K562 (cell line): ENCODE data around the gene COL4A2.

Source experiments
- BHLHE40 ChIP-seq: IDR thresholded peaks from 2 replicates; pipeline ENCODE4 v1.6.1; 2011; ENCODE audit warnings: low read length, improper control_type of control experiment
- EZH2 ChIP-seq: IDR thresholded peaks from 2 replicates; pipeline ENCODE4 v1.6.1; 2012; ENCODE audit warnings: low read depth, mild to moderate bottlenecking, inconsistent platforms, low read length, borderline replicate concordance
- MECOM ChIP-seq: fragments of 250-450 bp; sonication (Bioruptor Pico); IDR thresholded peaks from 2 replicates; pipeline ENCODE4 v1.8.0; 2022; ENCODE audit warnings: inconsistent platforms
- NFIC ChIP-seq: fragments of 450-650 bp; IDR thresholded peaks from 2 replicates; pipeline ENCODE4 v1.6.1; 2017; ENCODE audit warnings: mild to moderate bottlenecking, inconsistent platforms
- POLR2AphosphoS5 ChIP-seq: IDR thresholded peaks from 2 replicates; pipeline ENCODE4 v1.6.1; 2011; ENCODE audit warnings: mild to moderate bottlenecking, low read depth, low read length, moderate library complexity; ENCODE audit not compliant: control insufficient read depth, insufficient read depth
- POU5F1 ChIP-seq: fragments of 150-350 bp; IDR thresholded peaks from 2 replicates; pipeline ENCODE4 v1.6.1; 2014; ENCODE audit warnings: borderline replicate concordance, low read length, low read depth, mild to moderate bottlenecking; ENCODE audit not compliant: partially characterized antibody
- SREBF1 ChIP-seq: fragments of 150-350 bp; IDR thresholded peaks from 2 replicates; pipeline ENCODE4 v1.6.1; 2014; ENCODE audit warnings: antibody characterized with exemption, low read depth, low read length, borderline replicate concordance
- TF ChIP-seq, protein P1 (sequence below), 3 experiments: IDR thresholded peaks in 2 of 3; conservative IDR thresholded peaks in 1 of 3; 2 replicates each; pipeline ENCODE4 v1.5.1; 2011 to 2012; ENCODE audit warnings: low read length in 3 of 3, mild to moderate bottlenecking in 3 of 3, control low read depth in 2 of 3, improper control_type of control experiment in 1 of 3, inconsistent platforms in 1 of 3, low read depth in 1 of 3, mixed read lengths in 1 of 3, moderate library complexity in 1 of 3; ENCODE audit not compliant: insufficient read depth in 2 of 3
- TF ChIP-seq, protein P2 (sequence below), 2 experiments: fragments of 450-650 bp; formaldehyde crosslinking in 1 of 2; IDR thresholded peaks; 2 replicates each; pipeline versions ENCODE4 v1.4.0 to v1.6.1; 2014 to 2020; ENCODE audit warnings: mild to moderate bottlenecking in 2 of 2, borderline replicate concordance in 1 of 2, low read depth in 1 of 2

DNA sequence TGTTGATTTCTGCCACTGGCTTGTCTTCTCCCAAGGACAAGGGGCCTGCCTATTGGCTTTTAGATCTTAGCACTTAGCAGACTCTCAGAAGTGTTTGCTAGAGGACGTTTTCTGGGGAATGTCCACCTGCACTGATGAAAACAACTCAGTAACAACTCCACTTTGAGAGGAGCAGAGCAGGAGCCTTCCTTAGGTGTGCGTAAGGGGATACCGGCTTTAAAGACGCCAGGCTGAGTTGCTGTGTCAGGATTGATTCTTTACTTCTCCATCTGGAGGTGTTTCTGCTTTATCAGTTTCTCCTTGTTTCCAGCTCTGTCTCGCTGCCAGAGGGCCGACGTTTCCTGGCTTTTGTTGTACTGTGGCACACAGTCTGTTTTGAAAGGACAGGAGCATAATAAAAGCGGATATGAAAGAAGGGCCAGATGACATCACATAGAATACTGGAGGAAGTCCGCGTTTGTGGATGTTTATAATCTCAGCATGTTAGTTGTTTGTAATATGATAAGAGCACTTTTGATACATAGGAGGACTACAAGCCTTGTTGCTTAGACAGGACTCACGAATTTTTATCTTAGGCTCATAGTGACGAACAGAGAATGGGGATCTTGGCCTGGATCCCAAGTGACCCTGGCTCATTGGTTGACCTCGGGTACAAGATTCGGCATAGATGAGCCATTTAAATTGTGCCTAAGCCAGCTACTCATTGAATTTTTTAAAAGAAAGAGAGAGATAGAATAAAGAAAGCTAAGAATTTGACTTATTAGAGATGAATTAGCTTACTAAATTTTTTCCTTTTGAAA is 34.6 kb downstream of the COL4A2 start:
- TF ChIP-seq, protein P1, sequence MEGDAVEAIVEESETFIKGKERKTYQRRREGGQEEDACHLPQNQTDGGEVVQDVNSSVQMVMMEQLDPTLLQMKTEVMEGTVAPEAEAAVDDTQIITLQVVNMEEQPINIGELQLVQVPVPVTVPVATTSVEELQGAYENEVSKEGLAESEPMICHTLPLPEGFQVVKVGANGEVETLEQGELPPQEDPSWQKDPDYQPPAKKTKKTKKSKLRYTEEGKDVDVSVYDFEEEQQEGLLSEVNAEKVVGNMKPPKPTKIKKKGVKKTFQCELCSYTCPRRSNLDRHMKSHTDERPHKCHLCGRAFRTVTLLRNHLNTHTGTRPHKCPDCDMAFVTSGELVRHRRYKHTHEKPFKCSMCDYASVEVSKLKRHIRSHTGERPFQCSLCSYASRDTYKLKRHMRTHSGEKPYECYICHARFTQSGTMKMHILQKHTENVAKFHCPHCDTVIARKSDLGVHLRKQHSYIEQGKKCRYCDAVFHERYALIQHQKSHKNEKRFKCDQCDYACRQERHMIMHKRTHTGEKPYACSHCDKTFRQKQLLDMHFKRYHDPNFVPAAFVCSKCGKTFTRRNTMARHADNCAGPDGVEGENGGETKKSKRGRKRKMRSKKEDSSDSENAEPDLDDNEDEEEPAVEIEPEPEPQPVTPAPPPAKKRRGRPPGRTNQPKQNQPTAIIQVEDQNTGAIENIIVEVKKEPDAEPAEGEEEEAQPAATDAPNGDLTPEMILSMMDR (IDR thresholded peaks at IDR 0.05 in 2 of 3, conservative IDR thresholded peaks at IDR 0.05 in 1 of 3; ENCODE audit: insufficient read depth in 2 of 3, low read depth in 1 of 3, low read length in 3 of 3): no peak
- no peak for TF ChIP-seq POU5F1
- TF ChIP-seq NFIC: no peak
- no peak for TF ChIP-seq POLR2AphosphoS5
- TF ChIP-seq SREBF1: no peak
- TF ChIP-seq, protein P2, sequence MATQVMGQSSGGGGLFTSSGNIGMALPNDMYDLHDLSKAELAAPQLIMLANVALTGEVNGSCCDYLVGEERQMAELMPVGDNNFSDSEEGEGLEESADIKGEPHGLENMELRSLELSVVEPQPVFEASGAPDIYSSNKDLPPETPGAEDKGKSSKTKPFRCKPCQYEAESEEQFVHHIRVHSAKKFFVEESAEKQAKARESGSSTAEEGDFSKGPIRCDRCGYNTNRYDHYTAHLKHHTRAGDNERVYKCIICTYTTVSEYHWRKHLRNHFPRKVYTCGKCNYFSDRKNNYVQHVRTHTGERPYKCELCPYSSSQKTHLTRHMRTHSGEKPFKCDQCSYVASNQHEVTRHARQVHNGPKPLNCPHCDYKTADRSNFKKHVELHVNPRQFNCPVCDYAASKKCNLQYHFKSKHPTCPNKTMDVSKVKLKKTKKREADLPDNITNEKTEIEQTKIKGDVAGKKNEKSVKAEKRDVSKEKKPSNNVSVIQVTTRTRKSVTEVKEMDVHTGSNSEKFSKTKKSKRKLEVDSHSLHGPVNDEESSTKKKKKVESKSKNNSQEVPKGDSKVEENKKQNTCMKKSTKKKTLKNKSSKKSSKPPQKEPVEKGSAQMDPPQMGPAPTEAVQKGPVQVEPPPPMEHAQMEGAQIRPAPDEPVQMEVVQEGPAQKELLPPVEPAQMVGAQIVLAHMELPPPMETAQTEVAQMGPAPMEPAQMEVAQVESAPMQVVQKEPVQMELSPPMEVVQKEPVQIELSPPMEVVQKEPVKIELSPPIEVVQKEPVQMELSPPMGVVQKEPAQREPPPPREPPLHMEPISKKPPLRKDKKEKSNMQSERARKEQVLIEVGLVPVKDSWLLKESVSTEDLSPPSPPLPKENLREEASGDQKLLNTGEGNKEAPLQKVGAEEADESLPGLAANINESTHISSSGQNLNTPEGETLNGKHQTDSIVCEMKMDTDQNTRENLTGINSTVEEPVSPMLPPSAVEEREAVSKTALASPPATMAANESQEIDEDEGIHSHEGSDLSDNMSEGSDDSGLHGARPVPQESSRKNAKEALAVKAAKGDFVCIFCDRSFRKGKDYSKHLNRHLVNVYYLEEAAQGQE (IDR thresholded peaks at IDR 0.05; ENCODE audit: borderline replicate concordance): no peak
- TF ChIP-seq, protein P2 (CRISPR knock-in tag; IDR thresholded peaks at IDR 0.05; ENCODE audit: low read depth): no peak
- TF ChIP-seq MECOM (CRISPR knock-in tag): no peak
- no peak for TF ChIP-seq EZH2
- no peak for TF ChIP-seq BHLHE40
